ENCODE results near the gene MEX3A.

The MEX3A gene

DNA sequence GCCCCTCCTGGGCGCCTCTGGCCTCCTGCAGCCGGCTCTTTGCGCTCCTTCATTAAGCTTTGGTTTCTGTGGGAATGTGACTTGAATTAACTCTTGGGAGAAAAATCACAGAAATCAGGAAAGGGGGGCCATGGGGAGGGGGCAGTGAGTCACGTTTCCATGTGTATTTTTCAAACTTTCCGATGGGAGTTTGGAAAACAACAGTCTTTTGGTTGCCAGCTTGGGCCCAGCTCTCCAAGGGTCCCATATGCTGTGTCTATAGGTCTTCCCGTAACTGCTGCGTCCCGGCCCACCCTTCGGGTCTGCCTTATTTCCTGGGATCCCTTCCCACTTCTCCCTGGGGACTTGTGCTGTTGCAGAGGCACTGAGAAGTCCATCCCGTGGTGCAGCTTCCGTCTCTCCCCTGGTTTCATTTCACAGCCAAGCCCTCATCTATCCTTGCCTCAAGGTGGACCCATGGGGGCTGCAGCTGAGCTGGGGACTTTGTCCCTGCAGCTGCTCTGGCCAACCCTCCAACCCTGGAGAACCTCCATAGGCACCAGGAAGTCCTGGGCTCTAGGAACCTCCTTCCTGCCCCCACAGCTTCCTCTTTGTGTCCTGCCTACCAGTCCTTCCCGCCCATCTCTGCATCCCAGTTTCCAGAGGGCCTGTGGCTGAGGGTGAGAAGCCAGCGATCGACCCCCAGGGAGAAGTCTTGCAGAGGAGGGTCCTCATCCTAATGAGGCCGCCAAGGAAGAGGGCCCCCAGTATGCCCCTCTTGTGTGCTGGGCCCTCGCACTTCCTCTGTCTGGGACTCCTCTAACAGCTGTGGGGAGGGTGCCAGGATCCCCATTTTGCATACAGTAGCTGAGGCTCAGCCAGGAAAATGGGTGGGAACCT, 20.6 kb upstream of the MEX3A start:
- DNase-seq (ENCODE audit: low read depth), result no peak

DNA sequence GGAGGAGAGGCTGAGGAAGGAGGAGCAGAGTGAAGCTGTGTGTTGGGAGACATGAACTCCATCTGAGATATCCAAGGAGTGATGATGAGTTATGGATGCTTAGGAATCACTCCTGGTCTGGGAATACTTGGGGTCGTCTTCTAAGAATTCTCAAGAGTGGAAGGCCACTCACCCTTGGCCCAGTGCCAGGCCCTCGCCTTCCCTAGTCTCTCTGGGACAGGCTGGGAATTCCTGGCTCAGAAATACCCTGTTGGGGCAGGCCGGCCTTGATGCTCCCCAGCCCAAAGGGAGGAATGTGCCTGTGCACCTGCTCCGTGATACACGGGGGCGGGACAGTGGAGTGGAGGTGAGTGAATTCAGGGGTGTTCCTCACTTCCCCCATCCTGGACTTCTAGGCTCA, 19.6 kb upstream of the MEX3A start:
- no peak for DNase-seq (ENCODE audit: low read depth)

- DNase-seq (ENCODE audit: low read depth), result no peak
Observed at GRCh38 chr1:156100205-156100995, 18.1 kb upstream of the MEX3A start.

DNA sequence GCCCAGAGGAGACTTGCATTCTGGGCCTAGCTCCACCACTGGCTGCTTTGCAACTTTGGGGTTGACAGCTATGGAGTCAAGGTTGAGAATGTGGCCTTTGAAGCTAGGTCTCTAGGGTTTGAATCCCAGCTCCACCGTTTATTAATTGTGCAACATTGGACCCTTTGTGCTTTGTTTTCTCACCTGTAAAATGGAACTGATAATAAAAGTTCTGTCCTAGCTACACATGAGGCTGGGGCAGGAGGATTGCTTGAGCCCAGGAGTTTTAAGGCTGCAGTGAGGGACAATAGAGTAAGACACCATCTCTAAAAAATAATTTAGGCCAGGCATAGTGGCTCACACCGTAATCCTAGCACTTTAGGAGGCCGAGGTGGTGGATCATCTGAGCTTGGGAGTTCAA, 17.0 kb upstream of the MEX3A start:
- DNase-seq (ENCODE audit: low read depth), result no peak

DNA sequence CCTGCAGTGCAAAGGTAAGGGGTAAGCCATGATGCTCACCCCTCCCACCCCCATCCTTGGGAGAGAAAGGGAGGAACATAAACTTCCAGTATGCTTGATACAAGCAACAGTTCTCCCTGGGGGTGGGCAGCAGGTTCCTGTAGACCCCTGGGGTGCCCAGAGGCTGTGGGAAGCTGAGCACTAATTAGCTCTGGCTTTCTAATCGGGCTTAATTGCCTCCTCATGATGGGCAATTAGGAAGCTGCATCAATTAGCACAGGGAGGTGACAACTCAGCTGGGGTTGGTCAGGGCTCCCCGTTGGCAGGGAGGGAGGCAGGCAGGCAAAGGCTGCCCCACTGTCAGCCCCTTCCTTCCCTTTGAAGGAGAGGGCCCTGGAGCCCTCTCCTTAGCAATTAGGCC, 16.5 kb upstream of the MEX3A start:
- DNase-seq (ENCODE audit: low read depth), result no peak

DNA sequence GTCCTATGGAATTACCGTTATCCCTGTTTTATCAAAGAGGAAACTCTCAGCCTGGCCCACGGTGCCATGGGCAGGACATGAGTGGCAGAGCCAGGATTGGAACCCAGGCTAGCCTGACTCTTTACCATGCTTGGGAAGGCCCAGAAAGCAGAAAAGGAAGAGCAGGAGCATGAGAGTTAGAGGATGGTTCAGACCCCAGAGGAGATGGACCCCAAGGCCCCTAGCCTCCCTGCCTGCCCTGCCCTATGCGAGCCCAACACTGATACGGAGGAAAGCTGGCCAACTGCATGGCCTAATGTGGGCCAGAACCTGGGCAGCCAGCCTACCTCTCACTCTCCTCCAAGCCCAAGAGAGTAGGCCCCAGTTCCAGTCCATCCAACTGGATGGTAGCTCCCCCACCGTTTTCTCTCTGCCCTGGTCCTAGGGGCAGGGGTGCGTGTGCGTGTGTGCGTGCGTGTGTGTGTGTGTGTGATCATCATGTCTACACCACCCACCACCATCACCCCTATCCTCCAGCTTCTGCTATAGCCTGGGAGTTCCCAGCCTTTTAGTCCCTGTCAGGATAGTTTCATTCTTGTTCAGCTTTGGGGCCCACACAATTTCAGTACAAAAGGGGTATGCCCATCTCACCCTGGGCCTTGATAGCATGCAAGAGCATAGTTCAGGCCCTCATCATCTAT, 15.4 kb upstream of the MEX3A start:
- DNase-seq (ENCODE audit: low read depth), result no peak

- peak; percentile 93 for DNase-seq (ENCODE audit: low read depth)
Observed at GRCh38 chr1:156096640-156097391, 14.6 kb upstream of the MEX3A start.

DNA sequence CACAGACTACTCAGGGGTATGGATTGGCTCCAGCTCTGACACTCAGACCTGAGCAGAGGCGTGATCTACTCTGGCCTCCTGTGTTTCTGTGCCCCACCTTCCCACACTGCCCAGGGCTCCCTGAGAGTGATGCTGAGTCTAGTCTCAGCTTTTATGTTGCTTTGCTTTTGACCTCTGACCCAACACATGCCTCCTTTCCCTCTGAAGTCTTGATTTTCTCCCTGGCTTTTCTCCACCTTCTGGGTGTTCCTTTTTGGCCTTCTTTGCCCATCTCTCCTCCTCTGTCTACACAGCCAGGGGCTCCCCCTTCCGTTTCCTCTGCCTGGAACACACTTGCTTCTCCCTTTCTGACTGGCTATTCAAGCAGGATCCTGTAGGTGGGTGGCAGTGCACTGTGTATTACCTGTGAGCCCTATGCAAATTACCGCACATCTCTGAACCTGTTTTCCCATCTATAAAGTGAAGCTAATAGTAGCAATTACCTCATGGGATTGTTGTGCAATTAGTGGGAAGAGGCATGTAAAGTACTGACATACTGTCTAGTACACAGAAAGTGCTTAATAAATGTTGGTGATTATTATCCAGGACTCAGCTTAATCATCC, 13.7 kb upstream of the MEX3A start:
- DNase-seq (ENCODE audit: low read depth), result no peak

DNA sequence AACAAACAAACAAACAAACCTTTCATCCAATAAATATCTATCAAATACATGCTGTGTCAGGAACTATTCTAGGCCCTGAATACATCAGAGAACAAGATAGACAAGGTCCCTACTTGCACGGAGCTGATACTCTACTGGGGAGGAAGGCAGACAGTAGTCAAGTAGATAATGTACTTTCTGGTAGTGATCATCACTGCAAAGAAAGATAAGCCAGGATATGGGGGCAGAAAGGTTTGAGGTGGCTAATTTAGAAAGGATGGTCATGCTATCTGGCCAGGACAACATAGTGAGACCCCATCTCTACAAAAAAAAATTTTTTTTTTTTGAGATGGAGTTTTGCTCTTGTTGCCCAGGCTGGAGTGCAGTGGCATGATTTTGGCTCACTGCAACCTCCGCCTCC, 9.3 kb upstream of the MEX3A start:
- DNase-seq (ENCODE audit: low read depth), result no peak

- no peak for DNase-seq (ENCODE audit: low read depth)
Observed at GRCh38 chr1:156090840-156091188, 8.5 kb upstream of the MEX3A start.

GRCh38 chr1:156090138-156090839, 8.0 kb upstream of the MEX3A start:
- no peak for DNase-seq (ENCODE audit: low read depth)

DNA sequence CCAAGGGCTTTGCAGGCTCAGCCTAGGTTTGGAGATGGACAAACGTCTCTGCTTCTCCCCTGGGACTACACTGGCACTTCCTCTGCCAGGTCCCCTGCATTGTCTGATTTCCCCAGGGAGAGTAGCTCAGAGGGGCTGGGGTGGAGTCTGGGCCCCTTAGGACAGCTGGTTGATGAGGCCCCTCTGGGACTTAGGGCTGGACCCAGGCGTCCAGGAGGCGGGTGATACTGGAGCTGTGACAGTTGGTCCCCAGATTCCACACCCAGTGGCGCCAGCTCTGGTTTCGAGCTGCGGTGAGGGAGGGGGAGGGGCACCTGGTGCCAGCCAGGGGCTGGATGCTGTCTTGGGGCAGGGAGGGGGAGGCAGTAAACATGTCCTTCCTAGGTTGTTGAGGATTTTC, 7.4 kb upstream of the MEX3A start:
- no peak for DNase-seq (ENCODE audit: low read depth)

GRCh38 chr1:156086256-156086662, 4.0 kb upstream of the MEX3A start:
- DNase-seq (ENCODE audit: low read depth), result no peak

DNA sequence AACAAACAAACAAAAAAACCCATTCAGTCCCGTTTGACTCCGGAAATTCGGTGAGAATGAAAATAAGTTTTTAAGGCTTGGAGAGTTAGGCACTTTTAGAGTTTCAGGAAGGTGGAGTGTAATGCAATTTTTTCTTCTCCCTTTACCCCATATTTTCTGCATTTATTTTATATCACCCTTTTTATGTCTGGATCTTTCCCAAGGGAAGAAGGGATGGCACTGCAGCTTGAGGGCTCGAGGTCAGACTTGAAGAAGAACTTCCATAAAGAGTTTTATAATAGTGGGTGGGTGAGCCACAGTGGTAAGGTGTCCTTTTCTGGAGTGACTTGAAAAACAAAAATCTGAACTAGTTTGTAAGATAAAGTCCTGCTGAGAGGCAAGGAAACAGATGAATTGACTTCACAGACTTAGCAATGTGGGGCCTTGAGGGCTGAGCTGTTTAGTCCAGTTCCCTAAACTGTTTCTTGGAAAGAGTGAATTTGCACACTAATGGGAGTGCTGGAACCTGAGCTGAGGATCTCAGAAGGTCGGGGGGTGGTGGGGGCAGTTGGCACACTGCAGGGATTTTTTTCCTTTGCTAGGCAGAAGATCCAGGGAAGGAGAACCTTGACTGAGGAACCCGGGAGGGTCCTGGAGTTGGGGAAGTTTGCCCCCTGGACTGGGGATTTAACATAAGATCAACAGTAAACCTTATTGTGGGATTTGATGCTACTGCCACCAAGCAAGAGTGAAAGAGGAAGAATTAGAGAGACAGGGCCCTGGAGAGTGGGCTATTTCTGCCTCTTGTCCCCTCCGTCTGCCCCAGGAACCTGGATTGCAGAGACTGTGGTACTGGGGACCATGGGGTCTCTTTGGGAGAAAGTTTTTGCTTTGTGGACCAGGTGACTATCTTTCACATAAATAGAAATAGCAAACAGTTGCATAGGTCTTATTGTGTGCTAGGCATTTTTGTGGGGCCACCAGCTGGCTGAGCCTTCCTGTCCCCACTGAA, 1.8 kb upstream of the MEX3A start:
- DNase-seq (ENCODE audit: low read depth), result no peak

DNA sequence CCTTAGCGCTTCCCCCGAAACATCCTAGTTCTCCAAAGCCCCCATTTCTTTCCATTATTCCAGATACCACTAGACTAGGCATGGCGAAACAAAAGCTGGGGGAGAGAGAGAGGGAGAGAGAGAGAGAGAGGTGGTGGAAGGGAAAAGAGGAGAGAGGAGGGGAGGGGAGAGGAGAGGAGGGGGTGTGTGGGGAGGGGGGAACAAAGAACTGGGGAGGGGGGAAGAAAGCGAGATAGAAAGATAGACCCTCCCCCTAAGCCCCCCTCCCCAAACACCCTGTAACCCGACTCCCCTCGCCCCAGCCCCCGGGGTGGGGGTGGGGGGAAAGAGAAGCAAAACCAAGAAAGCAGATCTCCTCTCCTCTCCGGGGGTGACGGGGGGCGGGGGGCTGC, 352 bp downstream of the MEX3A start:
- no peak for DNase-seq (ENCODE audit: low read depth)

DNA sequence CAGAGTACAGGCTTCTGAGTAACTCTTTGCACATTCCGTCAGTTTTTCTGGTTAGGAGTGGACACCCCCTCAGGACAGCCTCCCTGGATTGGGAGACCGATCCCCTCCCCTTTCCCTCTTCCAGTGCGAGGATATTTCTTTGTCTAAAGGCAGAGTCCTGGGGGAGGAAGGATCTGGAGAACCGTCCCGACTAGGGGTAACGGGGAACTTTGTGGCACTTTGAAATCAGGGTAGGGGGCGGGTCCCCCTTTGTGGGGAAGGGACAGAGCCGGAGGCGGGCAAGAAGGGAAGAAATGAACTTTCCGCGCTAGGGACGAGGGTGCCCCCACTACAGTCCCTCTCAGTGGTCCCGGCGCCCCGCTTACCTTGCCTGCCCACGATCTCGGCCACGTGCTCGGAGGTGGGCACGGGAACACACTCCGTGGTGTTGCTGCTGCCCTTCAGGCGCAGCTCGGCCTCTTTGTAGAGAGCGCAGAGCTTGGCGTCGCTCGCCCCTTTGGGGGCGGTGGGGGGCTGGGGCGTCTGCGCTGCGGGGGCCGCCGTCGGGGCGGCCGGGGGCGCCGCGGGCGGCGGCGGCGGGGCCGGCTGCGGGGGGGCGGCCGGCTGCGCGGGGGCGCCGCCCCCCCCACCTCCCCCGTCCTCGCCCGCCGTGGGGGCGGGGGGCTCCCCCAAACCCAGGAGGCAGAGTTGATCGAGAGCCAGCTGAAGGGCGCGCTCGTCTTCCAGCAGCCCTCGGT, 917 bp downstream of the MEX3A start:
- no peak for DNase-seq (ENCODE audit: low read depth)

DNA sequence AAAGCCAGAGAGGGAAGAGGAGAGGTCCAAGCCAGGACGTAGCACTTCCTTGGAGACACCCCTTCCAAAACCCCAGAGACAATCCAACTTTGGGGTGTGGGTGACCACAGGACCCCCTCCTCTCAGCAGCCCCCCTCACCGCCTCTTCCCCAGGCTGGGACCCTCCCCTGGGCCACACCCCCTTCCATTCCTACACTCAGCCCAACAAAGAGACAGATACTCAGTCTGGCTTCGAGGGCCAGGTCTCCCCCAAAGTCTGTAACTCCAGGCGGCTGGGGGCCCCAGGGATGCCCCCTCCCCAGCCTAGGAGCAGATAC, 1.4 kb downstream of the MEX3A start:
- no peak for DNase-seq (ENCODE audit: low read depth)

DNA sequence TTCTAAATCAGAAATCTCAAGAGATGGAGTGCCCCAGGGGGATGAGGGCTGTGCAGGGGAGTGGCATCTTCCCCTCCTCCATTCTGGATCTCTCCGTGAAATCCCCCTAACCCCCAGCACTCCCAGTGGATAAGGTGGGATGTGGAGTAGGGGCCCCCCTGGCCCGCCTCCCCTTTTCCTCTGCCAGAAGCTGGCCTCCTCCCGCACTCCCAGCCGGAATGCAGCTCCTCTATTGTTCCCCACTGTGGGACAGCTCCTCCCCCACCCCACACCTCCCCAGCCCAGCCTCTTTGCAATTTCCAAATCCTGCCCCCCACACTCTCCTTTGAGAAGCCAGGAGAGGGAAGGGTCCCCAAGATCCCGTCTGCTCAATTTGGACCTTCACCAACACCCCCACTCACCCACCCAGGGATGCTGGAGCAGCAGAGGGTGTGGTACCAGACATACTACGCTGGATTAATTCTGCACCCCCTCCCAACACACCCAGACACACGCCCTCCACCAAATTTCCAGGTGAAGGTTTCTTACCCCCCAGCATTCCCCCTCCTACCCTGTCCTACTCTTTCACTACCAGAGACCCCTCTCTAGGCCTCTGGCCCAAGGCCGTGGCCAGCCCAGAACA, 1.9 kb downstream of the MEX3A start:
- no peak for DNase-seq (ENCODE audit: low read depth)

DNA sequence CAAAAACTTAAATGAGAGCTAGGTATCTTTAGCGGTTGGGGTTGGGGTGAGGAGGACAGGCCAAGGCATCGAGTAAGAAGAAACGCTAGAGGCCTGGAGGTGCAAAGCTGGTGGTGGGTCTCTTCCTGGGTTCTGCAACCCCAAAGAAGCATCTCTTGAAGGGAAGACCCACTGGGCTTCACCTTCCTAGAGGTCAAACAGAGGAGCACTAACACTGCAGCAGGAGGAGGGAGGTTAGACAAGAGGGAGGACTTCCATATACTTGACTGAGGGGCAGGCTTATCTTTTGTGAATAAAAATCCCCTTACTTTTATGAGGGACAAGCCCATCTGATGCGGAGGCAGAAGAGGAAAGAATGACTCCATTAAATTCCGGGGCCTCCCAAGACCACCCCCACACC, 2.5 kb downstream of the MEX3A start:
- DNase-seq (ENCODE audit: low read depth), result no peak
